HG03520 (cell line): ENCODE results near the gene MPP2.
"Not testable (repeated sequence)": the region's sequence is repeated elsewhere in the genome, so short reads cannot be mapped to it uniquely, and the experiment has no call there.

Experiments
- ATAC-seq: cut with Tn5 transposase; IDR thresholded peaks from one replicate; pipeline ENCODE4 v1.9.1; 2021; ENCODE audit warnings: mild to moderate bottlenecking, moderate library complexity; ENCODE audit not compliant: unreplicated experiment

The MPP2 gene

GRCh38 chr17:43852571-43852970 lies 54.8 kb downstream of the MPP2 start:
- no peak for ATAC-seq

- no peak for ATAC-seq
Observed at GRCh38 chr17:43849116-43849515, 58.2 kb downstream of the MPP2 start.

- no peak for ATAC-seq
Observed at GRCh38 chr17:43848601-43849000, 58.7 kb downstream of the MPP2 start.

GRCh38 chr17:43846963-43847371 lies 60.4 kb downstream of the MPP2 start, which contains the start of gene CD300LG:
Gene CD300LG (plus strand): TSS chr17:43847176. CDS start chr17:43847217, 41 bp downstream.
- no peak for ATAC-seq

- ATAC-seq: no peak
Observed at GRCh38 chr17:43846221-43846712, 61.1 kb downstream of the MPP2 start.

GRCh38 chr17:43845766-43846165 lies 61.6 kb downstream of the MPP2 start:
- no peak for ATAC-seq

- ATAC-seq: no peak
Observed at GRCh38 chr17:43844241-43844640, 63.1 kb downstream of the MPP2 start.

GRCh38 chr17:43842975-43843325 lies 64.4 kb downstream of the MPP2 start:
- no peak for ATAC-seq

GRCh38 chr17:43842091-43842974 lies 65.0 kb downstream of the MPP2 start:
- not testable (repeated sequence) for ATAC-seq

GRCh38 chr17:43841282-43841681 lies 66.1 kb downstream of the MPP2 start:
- ATAC-seq: no peak

- ATAC-seq: no peak
Observed at GRCh38 chr17:43840814-43841213, 66.5 kb downstream of the MPP2 start.

GRCh38 chr17:43839670-43840108 lies 67.6 kb downstream of the MPP2 start:
- ATAC-seq: no peak

- no peak for ATAC-seq
Observed at GRCh38 chr17:43834106-43834505, 73.2 kb downstream of the MPP2 start.

- no peak for ATAC-seq
Observed at GRCh38 chr17:43832976-43833829, 74.1 kb downstream of the MPP2 start, which contains the start of gene MPP3. Gene MPP3 (minus strand): TSS chr17:43833146. CDS start chr17:43831906, 1,240 bp downstream.

- ATAC-seq: no peak
Observed at GRCh38 chr17:43832168-43832975, 75.0 kb downstream of the MPP2 start.

GRCh38 chr17:43831633-43832032 lies 75.7 kb downstream of the MPP2 start:
- ATAC-seq: no peak

- no peak for ATAC-seq
Observed at GRCh38 chr17:43830510-43831140, 76.7 kb downstream of the MPP2 start.

GRCh38 chr17:43829738-43830137 lies 77.6 kb downstream of the MPP2 start:
- no peak for ATAC-seq

- no peak for ATAC-seq
Observed at GRCh38 chr17:43827596-43827995, 79.7 kb downstream of the MPP2 start.

GRCh38 chr17:43826206-43826605 lies 81.1 kb downstream of the MPP2 start:
- no peak for ATAC-seq
